Kidney (tissue), 14 donors: ENCODE measurements around the gene CPNE7. TPM values are rescaled to one million over a fixed set of nuclear protein-coding genes. Genes with fewer than 3 reads are reported as not detected.

Source experiments
- DNase-seq, 5 donors: peaks; one replicate each; pipeline ENCODE4 v3.0.0-alpha.2; 2013 to 2020
- FAIRE-seq: peaks from 2 replicates; lab custom pipeline; 2012; peaks lifted over from hg19 to GRCh38; lab: Jason Lieb, UNC
- H3K27ac ChIP-seq, 2 donors: one replicate each; pipeline ENCODE4 v1.7.0; 2013; ENCODE audit warnings: low read depth in 2 of 2, low read length in 2 of 2, inconsistent platforms in 1 of 2
- H3K27me3 ChIP-seq: one replicate; pipeline ENCODE4 v1.7.1; 2013; ENCODE audit warnings: low read length, inconsistent platforms; ENCODE audit not compliant: control insufficient read depth, insufficient read depth
- H3K36me3 ChIP-seq, 3 donors: one replicate each; pipeline versions ENCODE4 v1.7.0 to v1.7.1; 2013; ENCODE audit warnings: low read length in 3 of 3, control low read depth in 1 of 3, inconsistent platforms in 1 of 3; ENCODE audit not compliant: insufficient read depth in 3 of 3, control insufficient read depth in 2 of 3
- H3K4me1 ChIP-seq, 3 donors: one replicate each; pipeline versions ENCODE4 v1.7.0 to v1.7.1; 2013; ENCODE audit warnings: low read length in 3 of 3, inconsistent platforms in 1 of 3, low read depth in 1 of 3; ENCODE audit not compliant: control insufficient read depth in 2 of 3, insufficient read depth in 2 of 3
- H3K4me3 ChIP-seq, 3 donors: one replicate each; pipeline versions ENCODE4 v1.7.0 to v1.8.1; 2013; ENCODE audit warnings: low read length in 3 of 3, control low read depth in 1 of 3, inconsistent platforms in 1 of 3
- H3K9ac ChIP-seq, 3 donors: one replicate each; pipeline versions ENCODE4 v1.7.0 to v1.7.1; 2013; ENCODE audit warnings: low read length in 3 of 3, control low read depth in 1 of 3, inconsistent platforms in 1 of 3
- H3K9me3 ChIP-seq, 3 donors: one replicate each; pipeline versions ENCODE4 v1.7.0 to v1.7.1; 2013; ENCODE audit warnings: low read length in 3 of 3, control low read depth in 1 of 3, inconsistent platforms in 1 of 3; ENCODE audit not compliant: control insufficient read depth in 2 of 3, insufficient read depth in 1 of 3
- CTCF ChIP-seq: IDR thresholded peaks from 3 replicates; pipeline ENCODE4 v1.5.1; 2012; ENCODE audit warnings: mild to moderate bottlenecking, moderate library complexity, borderline replicate concordance; ENCODE audit not compliant: insufficient read depth; ENCODE audit errors: extremely low read depth
- intact Hi-C: fragments of 100-400 bp; cut with DNase I; formaldehyde crosslinking; loops from one replicate; pipeline ENCODE4 v1.11.1; 2022
- polyA plus RNA-seq: library from polyadenylated mRNA; stranded (reverse); fragments of 350-450 nt; fragmentation: Illumina TruSeq; extraction: RNeasy Lipid Tissue Mini Kit (QIAGEN cat#74804); gene quantifications from one replicate; pipeline ENCODE4 v1.2.3, GENCODE V29; 2014; ENCODE audit warnings: low read depth, low replicate concordance; ENCODE audit not compliant: insufficient read depth
- total RNA-seq: library from RNA; stranded (reverse); fragmentation: NEBNext Ultra II Directional; extraction: Animal tissue kit (Norgen Biotek cat#: 25700); gene quantifications from one replicate; pipeline ENCODE4 v1.2.1, GENCODE V29; 2021
- donor health status: control.
- donor health status: control.
- donor health status: control.
- donor health status: control.
- donor health status: control.
- donor health status: DM: yes; HTN: yes; CAD: no.
- donor health status: Normal renal cell carcinoma (clear cell type).

The CPNE7 gene
- total and polyA plus RNA-seq, 2 donors from 2014 or later = 1.5 to 13.7 TPM

GRCh38 chr16:89552913-89553312 is 22.6 kb upstream of the CPNE7 start:
- no peak for TF ChIP-seq CTCF
- Histone ChIP-seq H3K4me1 (peaks cover 0 to 6% (median 0%) of the 10 kb centered on the region in 3 donors), H3K36me3 (peaks cover 2 to 29% (median 23%) of the 10 kb centered on the region in 3 donors), H3K27ac (no peak overlapping the region), H3K9me3 (no peaks in the 10 kb centered on the region), H3K9ac (no peak overlapping the region), H3K4me3 (no peak overlapping the region), H3K27me3 (no peaks in the 10 kb centered on the region)
- intact Hi-C loops = no loop called here
- FAIRE-seq (no peak), DNase-seq (no peak)

- Histone ChIP-seq H3K4me3 (no peak overlapping the region), H3K9me3 (no peaks in the 10 kb centered on the region), H3K4me1 (peaks cover 0 to 6% (median 0%) of the 10 kb centered on the region in 3 donors), H3K9ac (no peak overlapping the region), H3K36me3 (peaks cover 2 to 25% (median 17%) of the 10 kb centered on the region in 3 donors), H3K27me3 (no peaks in the 10 kb centered on the region), H3K27ac (no peak overlapping the region)
- intact Hi-C loops = no loop called here
- no peak for FAIRE-seq
- no peak for DNase-seq
- no peak for TF ChIP-seq CTCF
Measured at GRCh38 chr16:89553733-89554132, 21.8 kb upstream of the CPNE7 start.

- no peaks in the 10 kb centered on the region for H3K27me3 ChIP-seq
- H3K36me3 ChIP-seq = peaks cover 2 to 19% (median 15%) of the 10 kb centered on the region in 3 donors
- DNase-seq = no peak
- no peak for FAIRE-seq
- H3K4me3 ChIP-seq = no peak overlapping the region
- no peak overlapping the region for H3K27ac ChIP-seq
- intact Hi-C loops = no loop called here
- no peak overlapping the region for H3K9ac ChIP-seq
- no peaks in the 10 kb centered on the region for H3K9me3 ChIP-seq
- peaks cover 0 to 6% (median 0%) of the 10 kb centered on the region in 3 donors for H3K4me1 ChIP-seq
- no peak for TF ChIP-seq CTCF
Measured at GRCh38 chr16:89554343-89554742, 21.2 kb upstream of the CPNE7 start.

- intact Hi-C loops = no loop called here
- H3K36me3 ChIP-seq = peaks cover 2 to 18% (median 15%) of the 10 kb centered on the region in 3 donors
- DNase-seq = no peak
- no peak overlapping the region for H3K27ac ChIP-seq
- peaks cover 0 to 6% (median 2%) of the 10 kb centered on the region in 3 donors for H3K4me1 ChIP-seq
- H3K9me3 ChIP-seq = no peaks in the 10 kb centered on the region
- TF ChIP-seq CTCF = no peak
- no peak overlapping the region for H3K9ac ChIP-seq
- H3K4me3 ChIP-seq = no peak overlapping the region
- H3K27me3 ChIP-seq = no peaks in the 10 kb centered on the region
- FAIRE-seq = no peak
Measured at GRCh38 chr16:89555265-89555664, 20.3 kb upstream of the CPNE7 start.
